ENCODE data around the gene SLC35B4. TPM values are rescaled to one million over a fixed set of nuclear protein-coding genes. Genes with fewer than 3 reads are reported as not detected.
A peak's percentile ranks its signal among the peaks of the same experiment; 100 is the strongest.

Gene SLC35B4
- total RNA-seq, 1 donor from 2014 or later = 8.2 TPM

GRCh38 chr7:134362587-134363483 is 46.1 kb upstream of the SLC35B4 start:
- no peak for FAIRE-seq

GRCh38 chr7:134359787-134360432 is 43.2 kb upstream of the SLC35B4 start:
- no peak for TF ChIP-seq CTCF (IDR thresholded peaks at IDR 0.05; ENCODE audit: insufficient read depth, low read length, severe bottlenecking)
- no peaks in the 10 kb centered on the region for H3K36me3 ChIP-seq (ENCODE audit: control insufficient read depth, insufficient read depth, low read length)
- H3K27me3 ChIP-seq (ENCODE audit: control insufficient read depth, insufficient read depth, low read length) = no peaks in the 10 kb centered on the region
- H3K4me3 ChIP-seq (ENCODE audit: low read depth, low read length) = no peak overlapping the region
- FAIRE-seq (no peak), DNase-seq (ENCODE audit: low read depth) (no peak)

More at GRCh38 chr7:134362587-134363483, 46.1 kb upstream of the SLC35B4 start:
- no peaks in the 10 kb centered on the region for H3K27me3 ChIP-seq (ENCODE audit: control insufficient read depth, insufficient read depth, low read length)
- TF ChIP-seq CTCF (IDR thresholded peaks at IDR 0.05; ENCODE audit: insufficient read depth, low read length, severe bottlenecking) = no peak
- H3K4me3 ChIP-seq (ENCODE audit: low read depth, low read length) = no peak overlapping the region
- DNase-seq (ENCODE audit: low read depth) = peak; percentile 55
- no peaks in the 10 kb centered on the region for H3K36me3 ChIP-seq (ENCODE audit: control insufficient read depth, insufficient read depth, low read length)

- no peak for TF ChIP-seq CTCF (IDR thresholded peaks at IDR 0.05; ENCODE audit: insufficient read depth, low read length, severe bottlenecking)
- H3K27me3 ChIP-seq (ENCODE audit: control insufficient read depth, insufficient read depth, low read length) = no peaks in the 10 kb centered on the region
- H3K36me3 ChIP-seq (ENCODE audit: control insufficient read depth, insufficient read depth, low read length) = no peaks in the 10 kb centered on the region
- DNase-seq (ENCODE audit: low read depth) (no peak), FAIRE-seq (no peak)
- no peak overlapping the region for H3K4me3 ChIP-seq (ENCODE audit: low read depth, low read length)
Observed at GRCh38 chr7:134357486-134357885, 40.8 kb upstream of the SLC35B4 start.

- no peak for TF ChIP-seq CTCF (IDR thresholded peaks at IDR 0.05; ENCODE audit: insufficient read depth, low read length, severe bottlenecking)
- Histone ChIP-seq H3K36me3 (ENCODE audit: control insufficient read depth, insufficient read depth, low read length) (no peaks in the 10 kb centered on the region), H3K4me3 (ENCODE audit: low read depth, low read length) (no peak overlapping the region), H3K27me3 (ENCODE audit: control insufficient read depth, insufficient read depth, low read length) (no peaks in the 10 kb centered on the region)
- FAIRE-seq (no peak), DNase-seq (ENCODE audit: low read depth) (no peak)
Observed at GRCh38 chr7:134356421-134356936, 39.7 kb upstream of the SLC35B4 start.

- TF ChIP-seq CTCF (IDR thresholded peaks at IDR 0.05; ENCODE audit: insufficient read depth, low read length, severe bottlenecking) = no peak
- DNase-seq (ENCODE audit: low read depth) (no peak), FAIRE-seq (no peak)
- Histone ChIP-seq H3K4me3 (ENCODE audit: low read depth, low read length) (no peak overlapping the region), H3K36me3 (ENCODE audit: control insufficient read depth, insufficient read depth, low read length) (no peaks in the 10 kb centered on the region), H3K27me3 (ENCODE audit: control insufficient read depth, insufficient read depth, low read length) (no peaks in the 10 kb centered on the region)
Observed at GRCh38 chr7:134355927-134356326, 39.2 kb upstream of the SLC35B4 start.
